Erythroblast (primary cell): ENCODE measurements around the gene PLXND1.

Source experiments
- DNase-seq, 2 experiments: peaks; one replicate each; lab custom pipeline; 2025; lab: John Stamatoyannopoulos, UW
- GATA1 ChIP-seq: IDR thresholded peaks from 2 replicates; pipeline ENCODE4 v1.6.1; 2011; ENCODE audit warnings: low read depth, mild to moderate bottlenecking, control low read depth, low read length, moderate library complexity
- POLR2A ChIP-seq: IDR thresholded peaks from 2 replicates; pipeline ENCODE4 v1.6.1; 2011; ENCODE audit warnings: mild to moderate bottlenecking, low read length

PLXND1 gene

GRCh38 chr3:129585949-129586657 lies 20.4 kb downstream of the PLXND1 start:
- no peak for TF ChIP-seq POLR2A
- DNase-seq: peak; percentile 52 to 70

GRCh38 chr3:129584631-129585030 lies 21.8 kb downstream of the PLXND1 start:
- TF ChIP-seq GATA1 (no peak), POLR2A (no peak)

GRCh38 chr3:129583289-129583688 lies 23.2 kb downstream of the PLXND1 start:
- no peak for DNase-seq

More at GRCh38 chr3:129584631-129585030, 21.8 kb downstream of the PLXND1 start:
- no peak for DNase-seq

GRCh38 chr3:129582799-129583198 lies 23.7 kb downstream of the PLXND1 start:
- no peak for TF ChIP-seq GATA1
- no peak for TF ChIP-seq POLR2A
- DNase-seq: no peak

More at GRCh38 chr3:129583289-129583688, 23.2 kb downstream of the PLXND1 start:
- no peak for TF ChIP-seq POLR2A
- no peak for TF ChIP-seq GATA1

GRCh38 chr3:129581623-129582022 lies 24.9 kb downstream of the PLXND1 start:
- TF ChIP-seq GATA1 (no peak), POLR2A (no peak)
- DNase-seq: no peak

GRCh38 chr3:129579991-129580390 lies 26.5 kb downstream of the PLXND1 start:
- no peak for DNase-seq
- TF ChIP-seq POLR2A: no peak
- no peak for TF ChIP-seq GATA1

- TF ChIP-seq GATA1 (no peak), POLR2A (peak; percentile 91)
- DNase-seq: peak; percentile 64 to 70
Observed at GRCh38 chr3:129577925-129578786, 28.3 kb downstream of the PLXND1 start.

GRCh38 chr3:129577366-129577765 lies 29.1 kb downstream of the PLXND1 start:
- TF ChIP-seq GATA1 (no peak), POLR2A (no peak)

GRCh38 chr3:129576514-129577352 lies 29.7 kb downstream of the PLXND1 start:
- DNase-seq: peak in 1 of 2 experiments; percentile 17
- TF ChIP-seq POLR2A (no peak), GATA1 (no peak)

More at GRCh38 chr3:129577366-129577765, 29.1 kb downstream of the PLXND1 start:
- peak in 1 of 2 experiments; percentile 31 for DNase-seq

GRCh38 chr3:129575997-129576384 lies 30.5 kb downstream of the PLXND1 start:
- TF ChIP-seq POLR2A: no peak
- TF ChIP-seq GATA1: no peak
- DNase-seq: no peak

- no peak for TF ChIP-seq POLR2A
- no peak for TF ChIP-seq GATA1
- DNase-seq: no peak
Observed at GRCh38 chr3:129575233-129575996, 31.1 kb downstream of the PLXND1 start.

GRCh38 chr3:129574206-129574605 lies 32.3 kb downstream of the PLXND1 start:
- no peak for DNase-seq
- no peak for TF ChIP-seq GATA1
- TF ChIP-seq POLR2A: no peak

- DNase-seq: no peak
- TF ChIP-seq GATA1: no peak
- no peak for TF ChIP-seq POLR2A
Observed at GRCh38 chr3:129573493-129573892, 33.0 kb downstream of the PLXND1 start.
